Vagina (tissue), 2 donors: Measurements from ENCODE around the gene FCER2.

Source experiments
- POLR2A ChIP-seq, 2 donors: fragments of 450-650 bp; IDR thresholded peaks; one replicate each; pipeline ENCODE4 v1.6.1; 2017; ENCODE audit warnings: antibody characterized with exemption in 2 of 2, mild to moderate bottlenecking in 2 of 2, moderate library complexity in 2 of 2
- POLR2AphosphoS5 ChIP-seq, 2 donors: sonication (generic); formaldehyde crosslinking; IDR thresholded peaks; one replicate each; pipeline ENCODE4 v1.9.0; 2017; ENCODE audit warnings: antibody characterized with exemption in 2 of 2, mild to moderate bottlenecking in 2 of 2, low read depth in 1 of 2; ENCODE audit not compliant: insufficient read depth in 1 of 2
- TF ChIP-seq, protein P1 (sequence below), 3 experiments: fragments of 450-650 bp in 2 of 3; fragments of 200-600 bp in 1 of 3; sonication (generic) in 1 of 3; IDR thresholded peaks; one replicate each; pipeline ENCODE4 v1.5.1; 2017 to 2019; ENCODE audit warnings: antibody characterized with exemption in 3 of 3, mild to moderate bottlenecking in 2 of 3, moderate library complexity in 2 of 3

DNA sequence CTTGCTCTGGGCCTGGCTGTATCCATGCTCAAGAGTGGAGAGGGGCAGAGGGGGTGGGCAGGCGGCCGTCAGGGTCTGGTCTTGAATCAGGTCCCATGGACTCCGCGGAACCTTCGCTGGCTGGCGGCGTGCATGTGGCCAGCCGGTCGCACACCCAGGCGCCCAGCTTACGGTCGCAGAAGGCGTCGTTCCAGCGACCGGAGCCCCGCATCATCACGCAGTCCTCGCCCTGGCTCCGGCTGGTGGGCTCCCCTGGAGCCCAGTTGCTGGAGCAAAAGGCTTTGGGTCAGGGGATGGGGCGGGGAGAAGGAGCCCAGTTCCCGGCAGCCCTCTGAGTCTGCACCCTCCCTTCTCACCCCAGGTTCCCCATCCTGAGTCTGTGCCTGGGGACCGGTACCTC lies 12.8 kb downstream of the FCER2 start:
- TF ChIP-seq POLR2AphosphoS5 (IDR thresholded peaks at IDR 0.05; ENCODE audit: insufficient read depth in 1 of 2, low read depth in 1 of 2) (no peak), POLR2A (IDR thresholded peaks at IDR 0.05) (no peak)
- TF ChIP-seq, protein P1, sequence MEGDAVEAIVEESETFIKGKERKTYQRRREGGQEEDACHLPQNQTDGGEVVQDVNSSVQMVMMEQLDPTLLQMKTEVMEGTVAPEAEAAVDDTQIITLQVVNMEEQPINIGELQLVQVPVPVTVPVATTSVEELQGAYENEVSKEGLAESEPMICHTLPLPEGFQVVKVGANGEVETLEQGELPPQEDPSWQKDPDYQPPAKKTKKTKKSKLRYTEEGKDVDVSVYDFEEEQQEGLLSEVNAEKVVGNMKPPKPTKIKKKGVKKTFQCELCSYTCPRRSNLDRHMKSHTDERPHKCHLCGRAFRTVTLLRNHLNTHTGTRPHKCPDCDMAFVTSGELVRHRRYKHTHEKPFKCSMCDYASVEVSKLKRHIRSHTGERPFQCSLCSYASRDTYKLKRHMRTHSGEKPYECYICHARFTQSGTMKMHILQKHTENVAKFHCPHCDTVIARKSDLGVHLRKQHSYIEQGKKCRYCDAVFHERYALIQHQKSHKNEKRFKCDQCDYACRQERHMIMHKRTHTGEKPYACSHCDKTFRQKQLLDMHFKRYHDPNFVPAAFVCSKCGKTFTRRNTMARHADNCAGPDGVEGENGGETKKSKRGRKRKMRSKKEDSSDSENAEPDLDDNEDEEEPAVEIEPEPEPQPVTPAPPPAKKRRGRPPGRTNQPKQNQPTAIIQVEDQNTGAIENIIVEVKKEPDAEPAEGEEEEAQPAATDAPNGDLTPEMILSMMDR (IDR thresholded peaks at IDR 0.05), result no peak
